ENCODE data around the gene PDE3B. TPM values are rescaled to one million over a fixed set of nuclear protein-coding genes. Genes with fewer than 3 reads are reported as not detected.

The PDE3B gene
- total RNA-seq, 1 donor from 2014 or later: 24.3 TPM

- no peak for TF ChIP-seq CTCF (conservative IDR thresholded peaks at IDR 0.05)
- no peak for DNase-seq (ENCODE audit: low read depth, low spot score)
- Mint-ChIP-seq H3K36me3 (ENCODE audit: low read depth) (peaks cover 18% of the 10 kb centered on the region), H3K4me1 (peaks cover 13% of the 10 kb centered on the region), H3K9me3 (peaks cover 2% of the 10 kb centered on the region), H3K4me3 (no peak overlapping the region), H3K27me3 (ENCODE audit: low read depth) (no peaks in the 10 kb centered on the region), H3K27ac (ENCODE audit: unreplicated experiment) (no peak overlapping the region)
Observed at GRCh38 chr11:14635546-14635945, 8.1 kb upstream of the PDE3B start.

GRCh38 chr11:14636119-14636518, 7.5 kb upstream of the PDE3B start:
- no peak overlapping the region for H3K27ac Mint-ChIP-seq (ENCODE audit: unreplicated experiment)
- H3K4me3 Mint-ChIP-seq: no peak overlapping the region
- H3K27me3 Mint-ChIP-seq (ENCODE audit: low read depth): no peaks in the 10 kb centered on the region
- H3K4me1 Mint-ChIP-seq: peaks cover 16% of the 10 kb centered on the region
- no peak for DNase-seq (ENCODE audit: low read depth, low spot score)
- peaks cover 1% of the 10 kb centered on the region for H3K9me3 Mint-ChIP-seq
- no peak for TF ChIP-seq CTCF (conservative IDR thresholded peaks at IDR 0.05)
- H3K36me3 Mint-ChIP-seq (ENCODE audit: low read depth): peaks cover 17% of the 10 kb centered on the region

- no peak overlapping the region for H3K27ac Mint-ChIP-seq (ENCODE audit: unreplicated experiment)
- peaks cover 29% of the 10 kb centered on the region for H3K4me1 Mint-ChIP-seq
- no peaks in the 10 kb centered on the region for H3K9me3 Mint-ChIP-seq
- H3K36me3 Mint-ChIP-seq (ENCODE audit: low read depth): peaks cover 15% of the 10 kb centered on the region
- H3K4me3 Mint-ChIP-seq: no peak overlapping the region
- no peaks in the 10 kb centered on the region for H3K27me3 Mint-ChIP-seq (ENCODE audit: low read depth)
- no peak for TF ChIP-seq CTCF (conservative IDR thresholded peaks at IDR 0.05)
- DNase-seq (ENCODE audit: low read depth, low spot score): no peak
Observed at GRCh38 chr11:14637868-14638409, 5.7 kb upstream of the PDE3B start.

- Mint-ChIP-seq H3K36me3 (ENCODE audit: low read depth) (peaks cover 15% of the 10 kb centered on the region), H3K27ac (ENCODE audit: unreplicated experiment) (no peak overlapping the region), H3K4me1 (peaks cover 29% of the 10 kb centered on the region), H3K9me3 (no peaks in the 10 kb centered on the region), H3K4me3 (no peak overlapping the region), H3K27me3 (ENCODE audit: low read depth) (no peaks in the 10 kb centered on the region)
- TF ChIP-seq CTCF (conservative IDR thresholded peaks at IDR 0.05): no peak
- DNase-seq (ENCODE audit: low read depth, low spot score): no peak
Observed at GRCh38 chr11:14638561-14638960, 5.0 kb upstream of the PDE3B start.

GRCh38 chr11:14641801-14642200, 1.8 kb upstream of the PDE3B start:
- no peak for TF ChIP-seq CTCF (conservative IDR thresholded peaks at IDR 0.05)
- H3K9me3 Mint-ChIP-seq: no peaks in the 10 kb centered on the region
- H3K4me3 Mint-ChIP-seq: peak overlapping the region; percentile 70
- H3K36me3 Mint-ChIP-seq (ENCODE audit: low read depth): no peaks in the 10 kb centered on the region
- no peak for DNase-seq (ENCODE audit: low read depth, low spot score)
- peaks cover 38% of the 10 kb centered on the region for H3K4me1 Mint-ChIP-seq
- no peak overlapping the region for H3K27ac Mint-ChIP-seq (ENCODE audit: unreplicated experiment)
- peaks cover 2% of the 10 kb centered on the region for H3K27me3 Mint-ChIP-seq (ENCODE audit: low read depth)
